Hematopoietic multipotent progenitor cell (in vitro differentiated cells): ENCODE results near the gene IL36B. TPM values are rescaled to one million over a fixed set of nuclear protein-coding genes. Genes with fewer than 3 reads are reported as not detected.

Source experiments
- DNase-seq, 3 donors: peaks; one replicate each; pipeline ENCODE4 v3.0.0-alpha.2; 2011 to 2015; ENCODE audit warnings: low read depth in 2 of 3, low spot score in 2 of 3
- total RNA-seq: library from RNA; depleted of rRNA; stranded (reverse); fragments of >200 nt; gene quantifications from one replicate; pipeline ENCODE4 v1.2.3, GENCODE V29; 2012

IL36B gene
- total RNA-seq, 1 donor, result not detected

DNA sequence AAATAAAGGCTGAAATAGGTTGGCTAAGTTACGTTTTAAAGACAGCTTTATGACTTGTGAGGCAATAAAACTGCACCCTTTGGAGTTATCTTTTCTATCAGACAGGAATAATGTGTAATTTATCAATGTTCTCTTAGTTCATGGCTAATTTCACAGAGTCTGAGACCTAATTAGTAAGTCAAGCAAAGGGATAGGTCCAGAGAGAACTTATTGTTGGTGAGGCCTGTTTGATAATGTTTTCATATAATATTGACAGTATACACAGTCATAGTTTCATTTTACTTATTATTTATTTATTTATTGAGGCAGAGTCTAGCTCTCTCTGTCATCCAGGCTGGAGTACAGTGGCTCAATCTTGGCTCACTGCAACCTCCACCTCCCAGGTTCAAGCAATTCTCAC lies 4.5 kb upstream of the IL36B start:
- no peak for DNase-seq

DNA sequence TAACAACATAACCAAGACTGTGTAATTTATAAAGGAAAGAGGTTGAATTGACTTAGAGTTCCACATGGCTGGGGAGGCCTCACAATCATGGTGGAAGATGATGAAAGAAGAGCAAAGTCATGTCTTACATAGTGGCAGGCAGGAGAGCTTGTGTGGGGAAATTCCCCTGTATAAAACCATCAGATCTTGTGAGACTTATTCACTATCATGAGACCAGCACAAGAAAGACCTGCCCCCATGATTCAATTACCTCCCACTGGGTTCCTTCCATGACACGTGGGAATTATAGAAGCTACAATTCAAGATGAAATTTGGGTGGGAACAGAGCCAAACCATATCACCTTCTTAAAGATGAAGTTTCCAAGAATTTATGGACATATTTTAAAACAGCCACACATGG lies 3.9 kb upstream of the IL36B start:
- no peak for DNase-seq

DNA sequence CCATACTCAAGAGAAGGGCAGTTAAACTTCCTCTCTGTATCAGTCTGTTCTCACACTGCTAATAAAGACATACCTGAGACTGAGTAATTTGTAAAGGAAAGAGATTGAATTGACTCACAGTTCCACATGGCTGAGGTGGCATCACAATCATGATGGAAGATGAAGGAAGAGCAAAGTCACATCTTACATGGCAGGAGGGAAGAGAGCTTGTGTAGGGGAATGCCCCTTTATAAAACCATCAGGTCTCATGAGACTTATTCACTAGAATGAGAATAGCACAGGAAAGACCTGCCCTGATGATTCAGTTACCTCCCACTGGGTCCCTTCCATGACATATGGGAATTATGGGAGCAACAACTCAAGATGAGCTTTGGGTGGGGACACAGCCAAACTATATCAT lies 1.4 kb upstream of the IL36B start:
- no peak for DNase-seq

DNA sequence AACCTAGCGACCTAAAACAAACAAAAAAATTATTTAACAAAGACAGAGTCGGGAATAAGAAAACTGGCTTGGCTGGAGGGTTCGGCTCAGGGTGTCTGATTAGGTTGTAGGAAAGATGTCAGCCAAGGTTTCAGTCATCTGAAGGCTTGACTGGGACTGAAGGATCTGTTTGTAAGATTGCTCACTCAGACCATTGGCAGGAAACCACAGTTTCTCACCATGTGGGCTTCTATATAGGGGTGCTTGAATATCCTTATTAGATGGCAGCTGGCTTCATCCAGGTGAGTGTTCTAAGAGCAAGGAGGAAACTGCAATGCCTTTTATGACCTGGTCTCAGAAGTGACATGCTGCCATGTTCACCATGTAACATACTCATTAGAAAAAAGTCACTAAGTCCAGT lies 999 bp upstream of the IL36B start:
- no peak for DNase-seq

DNA sequence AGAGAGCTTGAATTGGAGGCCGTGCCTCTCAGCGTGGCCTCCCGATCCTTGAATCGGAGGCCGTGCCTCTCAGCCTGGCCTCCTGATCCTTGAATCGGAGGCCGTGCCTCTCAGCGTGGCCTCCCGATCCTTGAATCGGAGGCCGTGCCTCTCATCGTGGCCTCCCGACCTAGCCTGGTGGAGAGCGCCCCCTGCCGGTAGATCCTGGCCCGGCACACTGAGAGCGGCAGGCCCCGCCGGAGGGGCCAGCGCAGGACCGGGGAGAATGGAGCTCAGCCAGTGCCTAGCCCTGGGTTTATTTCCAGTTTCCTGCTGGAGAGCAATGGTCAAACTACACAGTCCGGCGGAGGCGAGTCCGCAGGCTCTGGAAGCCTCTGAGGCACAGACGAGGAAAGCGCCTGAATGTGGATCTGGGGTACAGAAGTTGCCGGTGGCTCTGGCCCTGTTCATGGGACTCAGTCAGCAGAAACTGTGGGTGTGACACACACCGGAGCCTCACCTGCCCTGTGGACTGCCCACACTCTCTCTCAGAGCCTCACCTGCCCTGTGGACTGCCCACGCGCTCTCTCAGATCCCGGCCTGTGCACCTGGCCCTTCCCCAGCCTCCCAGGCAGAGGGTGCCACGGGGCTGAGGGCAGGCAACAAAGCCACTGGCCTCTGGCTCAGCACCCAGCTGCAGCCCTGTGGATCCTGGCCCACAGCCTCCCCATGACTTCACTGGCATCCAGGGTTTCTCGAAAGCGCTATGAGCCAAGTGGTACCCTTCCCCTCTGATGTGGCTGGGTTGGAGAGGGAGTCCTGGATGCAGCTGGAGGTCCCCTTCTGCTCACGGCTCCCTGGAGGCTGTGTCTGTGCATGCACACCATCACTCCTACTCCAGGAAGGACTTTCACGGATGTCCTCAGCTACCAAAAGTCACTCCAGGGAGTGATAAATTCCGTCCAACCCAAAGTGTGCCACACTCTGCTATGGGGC lies 1.5 kb downstream of the IL36B start:
- DNase-seq, result no peak

DNA sequence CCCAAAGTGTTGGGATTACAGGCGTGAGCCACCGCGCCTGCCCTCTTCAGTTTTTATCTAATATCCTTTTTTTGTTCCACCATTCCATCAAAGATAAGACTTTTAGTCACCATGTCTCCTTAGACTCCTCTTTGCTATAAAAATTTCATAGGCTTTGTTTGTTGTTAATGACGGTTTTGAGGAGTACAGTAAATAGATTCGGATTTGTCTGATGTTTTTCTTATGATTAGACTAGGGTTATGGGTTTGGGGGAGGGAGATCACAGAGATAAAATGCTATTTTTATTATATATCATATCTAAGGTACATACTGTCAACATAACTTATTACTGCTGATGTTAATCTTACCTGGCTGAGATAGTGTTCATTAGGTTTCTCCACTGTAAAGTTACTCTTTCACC lies 6.2 kb downstream of the IL36B start:
- no peak for DNase-seq

DNA sequence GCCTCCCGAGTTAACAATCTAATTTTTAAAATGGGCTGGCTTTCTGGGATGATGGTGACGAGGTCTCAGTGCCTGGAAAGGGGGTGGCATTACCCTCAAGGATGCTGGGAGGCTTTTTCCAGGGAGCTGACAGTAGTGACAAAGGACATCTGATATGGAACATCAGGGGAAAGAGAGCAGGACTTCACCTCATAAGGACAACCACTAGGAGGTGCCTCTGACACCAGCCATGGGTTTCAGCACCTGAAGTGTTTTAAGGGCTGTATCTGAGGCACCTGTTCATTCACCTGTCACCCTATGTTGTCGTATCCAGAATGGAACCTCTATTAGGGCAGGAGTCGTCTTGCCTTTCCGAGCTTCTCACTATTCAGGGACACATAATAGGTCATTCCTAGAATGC lies 10.8 kb downstream of the IL36B start:
- DNase-seq, result no peak

DNA sequence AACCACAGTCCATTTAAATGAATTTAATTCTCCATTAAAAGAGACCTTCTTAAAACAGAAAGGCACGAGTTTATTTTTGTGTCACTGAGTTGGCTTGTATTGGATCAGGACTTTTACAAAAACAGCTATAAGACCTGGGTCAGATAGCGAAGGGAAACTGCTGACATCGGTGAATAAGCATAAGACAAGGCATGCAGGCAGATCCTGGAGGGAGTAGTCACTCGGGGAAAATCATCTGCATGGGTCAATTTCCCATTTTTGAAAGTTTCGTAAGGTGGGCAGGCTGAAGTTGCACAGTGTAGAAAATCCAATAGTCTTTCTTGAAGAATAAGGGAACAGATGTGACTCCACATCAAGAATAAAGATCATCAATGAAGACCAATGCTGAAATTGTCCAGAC lies 12.9 kb downstream of the IL36B start:
- DNase-seq, result no peak

DNA sequence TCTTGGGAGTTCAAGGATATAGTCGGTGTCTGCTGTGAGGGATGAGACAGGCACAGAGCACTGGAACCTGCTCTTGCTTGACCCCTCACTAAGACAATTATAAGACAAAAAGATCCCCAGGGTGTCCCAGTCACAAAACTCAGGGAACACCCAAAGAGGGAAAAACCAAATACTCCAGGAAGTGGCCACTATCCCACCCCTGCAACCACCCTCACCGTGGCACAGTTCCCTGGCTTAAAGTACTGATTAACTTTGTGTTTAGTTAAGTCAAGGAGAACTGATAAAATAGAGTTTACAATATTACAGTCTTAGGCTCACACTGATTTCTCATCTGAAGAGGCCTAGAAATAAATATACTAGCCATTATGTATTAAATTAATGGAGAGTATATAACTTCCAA lies 13.5 kb downstream of the IL36B start:
- no peak for DNase-seq

DNA sequence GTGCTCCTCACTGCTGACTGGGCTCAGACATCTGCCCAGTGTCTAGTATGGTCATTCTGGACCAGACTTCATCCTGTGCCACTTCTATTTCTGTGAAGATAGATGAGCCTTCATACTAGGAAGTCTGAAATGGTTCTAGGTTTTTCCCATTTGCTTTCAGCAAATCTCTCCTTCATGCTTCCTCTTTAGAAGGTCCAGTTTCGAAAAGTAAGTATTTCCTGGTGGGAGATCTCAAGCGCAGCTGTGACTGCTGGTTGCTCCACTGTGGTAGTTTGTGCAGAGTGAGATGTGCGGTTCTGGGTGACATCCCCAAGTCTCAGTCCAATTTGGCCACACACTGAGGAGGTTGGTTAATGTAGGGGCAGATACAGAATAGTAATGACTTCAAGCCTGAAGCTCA lies 14.4 kb downstream of the IL36B start:
- DNase-seq, result no peak

DNA sequence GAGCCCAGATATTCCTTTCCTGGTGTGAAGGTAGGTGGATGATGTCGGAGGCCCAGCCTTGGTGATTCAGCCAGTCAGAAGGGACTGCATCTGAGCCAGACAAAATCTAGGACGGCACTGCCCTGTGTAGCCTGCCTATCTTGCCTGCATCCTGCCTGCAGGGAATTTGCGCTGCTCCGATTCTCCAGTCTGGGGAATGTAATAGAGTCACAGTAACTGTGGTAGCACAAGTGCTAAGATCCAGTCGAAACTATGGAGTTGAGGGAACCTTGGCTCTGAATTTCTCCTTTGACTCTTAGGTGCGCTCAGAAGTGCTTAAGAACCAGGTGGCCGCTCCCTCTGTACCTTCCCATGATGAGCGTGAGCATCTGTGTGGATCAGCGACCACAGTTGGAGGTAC lies 15.9 kb downstream of the IL36B start:
- DNase-seq, result no peak

DNA sequence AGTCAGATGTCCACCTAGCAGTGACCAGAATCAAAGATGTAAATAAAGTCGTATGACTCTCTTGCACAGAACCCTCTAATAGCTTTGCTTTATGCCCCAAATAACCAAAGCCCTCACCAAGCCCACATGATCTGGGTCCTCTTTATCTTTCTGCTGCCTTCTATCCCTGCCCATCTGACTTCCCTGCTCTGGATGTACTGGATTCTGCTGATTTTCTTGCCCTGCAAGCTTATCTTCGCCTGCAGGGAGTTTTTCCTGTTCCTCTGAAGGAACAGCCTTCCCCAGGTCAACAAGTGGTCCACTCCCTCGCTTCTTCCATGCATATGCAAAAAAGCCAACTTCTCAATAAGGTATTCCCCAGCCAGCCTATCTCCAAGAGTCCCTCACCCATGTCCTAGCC lies 18.7 kb downstream of the IL36B start:
- no peak for DNase-seq

DNA sequence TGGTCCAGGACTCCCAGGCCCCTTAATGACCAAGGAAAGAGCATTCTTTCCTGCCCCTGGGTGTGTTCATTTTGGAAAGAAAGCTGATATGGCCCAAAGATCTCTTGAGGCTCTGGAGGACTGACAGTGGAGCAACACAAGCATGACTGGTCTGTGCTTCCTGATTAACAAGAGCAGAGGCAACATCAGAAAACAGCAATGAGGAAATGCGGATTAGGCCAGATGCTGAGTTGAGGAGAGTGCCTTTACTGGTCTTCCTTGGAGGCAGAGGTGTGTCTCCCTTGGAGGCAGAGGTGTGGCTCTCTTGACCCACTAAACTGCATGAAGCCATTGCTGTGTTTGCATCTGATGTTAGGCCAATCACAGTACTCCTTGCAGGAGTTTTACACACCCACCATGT lies 19.9 kb downstream of the IL36B start:
- DNase-seq, result no peak

DNA sequence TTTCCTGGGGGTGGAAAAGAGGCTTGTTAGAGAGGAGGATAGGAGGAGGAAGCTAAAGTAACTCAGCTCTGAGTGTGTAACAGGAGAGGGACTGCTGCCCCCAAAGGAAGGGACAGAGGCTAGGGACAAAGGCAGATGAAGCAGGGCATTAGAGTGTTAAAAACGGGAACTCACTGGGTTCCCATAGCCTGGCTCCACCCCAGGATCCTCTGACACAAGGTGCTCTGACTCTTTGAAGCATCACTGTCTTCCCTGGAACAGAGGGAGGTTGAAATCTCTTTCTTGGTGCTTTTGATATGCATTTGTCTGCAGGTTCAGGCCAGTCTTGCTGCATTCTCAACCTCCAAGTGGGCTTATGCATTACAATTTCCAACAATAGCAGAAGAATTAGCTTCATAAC lies 24.6 kb downstream of the IL36B start:
- DNase-seq, result no peak

DNA sequence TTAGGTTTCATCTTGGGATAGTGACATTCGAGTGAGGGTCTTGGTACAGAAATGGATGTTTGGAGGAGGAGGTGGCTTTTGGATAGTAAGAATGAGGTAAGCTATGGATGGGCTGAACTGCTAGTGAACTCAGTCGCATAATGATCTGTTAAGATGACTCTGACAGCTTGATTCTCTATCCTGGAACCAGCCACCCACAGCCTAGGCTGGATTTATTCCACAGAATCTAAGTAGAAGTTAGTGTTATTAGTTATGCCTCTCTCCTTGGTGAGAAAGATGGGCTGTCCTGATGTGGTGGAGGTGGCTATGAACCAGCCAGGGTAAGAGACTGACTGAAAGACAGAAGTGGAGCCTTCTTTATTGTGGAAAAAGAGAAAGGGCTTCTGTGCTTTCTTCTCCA lies 25.0 kb downstream of the IL36B start:
- DNase-seq, result no peak

DNA sequence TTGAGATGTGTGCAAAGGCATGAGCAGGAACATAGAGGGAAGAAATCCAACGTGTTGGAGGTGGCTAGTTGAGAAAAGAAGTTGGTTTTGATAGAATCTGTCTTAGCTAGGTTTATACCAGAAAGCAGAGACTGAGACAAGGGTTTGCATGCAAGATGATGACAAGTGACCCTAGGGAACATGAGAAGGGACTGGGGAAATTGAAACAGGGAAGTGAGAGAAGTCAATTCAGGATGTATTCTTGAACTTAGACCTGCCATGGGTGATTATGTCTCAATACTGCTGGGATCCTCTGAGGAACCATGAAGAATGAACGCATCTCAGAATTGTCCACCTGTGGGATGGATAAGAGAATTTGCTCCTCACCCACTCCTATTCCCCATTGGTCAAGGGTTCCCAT lies 26.9 kb downstream of the IL36B start:
- DNase-seq, result no peak

DNA sequence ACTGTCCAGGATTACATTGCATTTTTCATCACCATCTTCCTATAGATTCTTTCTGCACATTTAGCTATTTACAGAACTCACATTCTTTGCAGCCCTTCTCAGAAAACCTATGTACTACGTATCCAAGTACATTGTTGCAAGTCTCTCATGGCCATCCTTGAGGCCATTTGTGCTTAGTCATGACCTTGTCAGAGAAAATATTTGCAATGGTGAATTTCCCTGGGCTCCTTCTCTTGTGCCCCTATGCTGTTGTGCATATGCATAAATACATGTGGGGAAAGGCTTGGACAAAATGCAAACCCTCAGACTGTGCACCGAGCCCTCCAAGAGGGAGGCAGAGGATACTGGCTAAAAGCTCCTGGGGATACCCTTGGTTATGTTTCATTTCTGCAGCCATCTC lies 27.9 kb downstream of the IL36B start:
- DNase-seq, result no peak

DNA sequence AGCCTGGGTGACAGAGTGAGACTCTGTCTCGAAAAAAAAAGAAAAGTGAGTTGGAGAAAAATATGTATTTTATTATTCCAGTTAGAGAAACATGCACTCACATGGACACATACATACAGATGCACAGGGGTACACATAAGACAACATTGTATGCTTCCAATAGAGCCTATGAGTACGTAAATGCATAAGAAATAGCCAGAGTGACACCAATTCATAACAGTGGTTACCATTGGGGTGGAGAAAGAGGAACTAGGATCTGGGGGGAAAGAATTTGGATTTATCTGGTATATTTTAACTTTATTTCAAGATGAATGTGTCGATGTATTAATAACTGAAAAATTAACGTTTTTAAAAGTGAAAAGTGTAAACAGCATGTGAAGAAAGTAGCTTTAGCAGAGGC lies 31.4 kb downstream of the IL36B start:
- DNase-seq, result no peak

DNA sequence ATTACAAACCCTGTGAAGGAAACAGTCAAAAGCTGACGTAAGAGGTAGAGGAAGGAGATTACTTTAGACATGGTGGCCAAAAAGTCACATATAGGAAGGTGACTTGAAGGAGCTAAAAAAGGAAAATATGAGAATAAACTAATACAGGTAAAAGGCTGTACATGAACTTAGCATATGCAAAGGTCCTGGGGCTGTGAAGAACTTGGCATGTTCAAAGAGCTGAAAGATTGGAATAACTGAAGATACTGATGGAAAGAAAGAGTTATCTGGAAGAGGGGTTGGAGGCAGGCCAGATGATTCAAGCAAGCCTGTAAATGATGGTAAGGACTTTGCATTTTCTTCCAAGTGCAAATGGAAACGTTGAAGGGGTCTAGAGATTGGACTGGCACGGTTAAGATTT lies 34.2 kb downstream of the IL36B start:
- no peak for DNase-seq

DNA sequence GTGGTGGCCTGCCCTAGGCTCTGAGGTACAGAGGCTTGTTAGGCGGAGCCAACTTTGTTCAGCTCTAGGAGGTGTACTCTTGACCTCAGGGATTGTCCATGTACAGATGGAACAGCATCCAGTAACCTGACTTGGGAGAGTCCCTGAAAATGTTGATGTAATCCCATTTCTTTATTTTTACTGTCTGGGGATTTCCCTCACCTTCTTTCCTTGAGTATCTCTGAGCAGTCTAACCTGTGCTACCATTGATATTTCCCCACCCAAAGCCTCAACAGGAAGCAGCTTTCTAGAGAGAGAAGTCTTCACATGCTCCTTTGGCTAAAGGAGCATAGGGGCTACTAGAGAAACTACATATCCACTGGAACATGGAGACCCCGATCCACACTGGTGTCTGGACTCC lies 37.0 kb downstream of the IL36B start:
- no peak for DNase-seq

DNA sequence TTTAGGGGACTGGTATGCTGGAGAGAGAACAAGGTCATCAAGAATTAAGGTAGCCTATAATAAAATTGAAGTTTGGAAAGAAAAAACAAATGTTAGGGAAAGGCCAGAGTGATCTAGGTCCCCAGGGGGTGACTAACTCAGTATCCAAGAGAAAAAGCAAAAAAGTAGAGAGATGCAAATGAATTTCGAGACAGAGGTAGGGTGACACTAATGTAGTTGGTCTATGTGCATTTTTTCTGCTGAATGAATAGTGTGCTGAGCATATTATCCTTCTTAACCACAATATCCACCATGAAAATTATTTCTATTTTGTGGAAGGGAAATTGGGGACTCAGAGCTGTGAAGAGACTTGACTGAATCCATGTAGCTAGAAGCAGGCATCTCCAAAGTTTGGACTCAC lies 37.6 kb downstream of the IL36B start:
- no peak for DNase-seq

DNA sequence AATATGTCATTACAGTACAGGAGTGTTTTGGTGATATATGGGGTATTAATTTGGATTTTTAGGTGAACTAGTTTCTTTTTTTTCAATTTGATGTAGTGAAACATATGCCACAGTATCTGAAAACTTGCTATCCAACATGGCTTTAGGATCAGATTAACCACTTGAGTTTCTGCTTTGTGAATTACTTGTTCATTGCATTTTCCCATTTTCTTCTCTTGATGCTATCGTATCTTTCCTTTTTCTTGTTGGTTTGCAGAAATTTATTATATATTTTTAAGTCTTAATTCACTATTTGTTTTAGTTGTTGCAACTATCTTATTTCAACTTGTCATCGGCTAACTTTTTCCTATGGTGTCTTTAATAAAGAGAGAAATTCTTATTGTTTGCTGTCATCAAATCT lies 38.6 kb downstream of the IL36B start:
- DNase-seq, result no peak

DNA sequence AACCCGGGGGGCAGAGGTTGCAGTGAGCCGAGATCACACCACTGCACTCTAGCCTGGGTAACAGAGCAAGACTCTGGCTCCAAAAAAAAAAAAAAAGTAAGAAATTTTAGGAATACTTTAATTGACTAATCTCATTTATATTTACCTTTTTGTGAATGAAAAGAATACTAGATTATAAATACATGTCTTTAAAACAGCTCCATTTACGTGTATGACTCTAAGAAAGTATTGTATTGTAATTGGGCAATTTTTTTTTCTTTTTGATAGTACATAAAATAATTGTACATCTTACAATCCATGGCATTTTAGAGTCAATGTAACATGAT lies 39.4 kb downstream of the IL36B start:
- no peak for DNase-seq
